Stimulated activated CD8-positive, alpha-beta memory T cell treated with anti-CD3 and anti-CD28 coated beads, Interleukin-15, amount 100 ng/mL, for 1 hour (primary cell): ENCODE results near the gene SOAT1.

Experiments
- DNase-seq: peaks from one replicate; pipeline ENCODE4 v3.0.0-alpha.2; 2020; ENCODE audit warnings: low read depth

Gene SOAT1

GRCh38 chr1:179305450-179305849 is 11.9 kb downstream of the SOAT1 start:
- no peak for DNase-seq

- no peak for DNase-seq
Measured at GRCh38 chr1:179310291-179310690, 16.7 kb downstream of the SOAT1 start.

- no peak for DNase-seq
Measured at GRCh38 chr1:179310721-179311120, 17.1 kb downstream of the SOAT1 start.

- DNase-seq: no peak
Measured at GRCh38 chr1:179311149-179311700, 17.6 kb downstream of the SOAT1 start.

GRCh38 chr1:179313004-179313403 is 19.4 kb downstream of the SOAT1 start:
- no peak for DNase-seq

GRCh38 chr1:179314928-179315327 is 21.3 kb downstream of the SOAT1 start:
- DNase-seq: no peak

- no peak for DNase-seq
Measured at GRCh38 chr1:179318491-179318890, 24.9 kb downstream of the SOAT1 start.

GRCh38 chr1:179321533-179322216 is 28.1 kb downstream of the SOAT1 start:
- no peak for DNase-seq

GRCh38 chr1:179322557-179322956 is 29.0 kb downstream of the SOAT1 start:
- DNase-seq: no peak

- no peak for DNase-seq
Measured at GRCh38 chr1:179323436-179323835, 29.8 kb downstream of the SOAT1 start.

GRCh38 chr1:179325836-179326235 is 32.2 kb downstream of the SOAT1 start:
- no peak for DNase-seq

GRCh38 chr1:179326746-179327145 is 33.1 kb downstream of the SOAT1 start:
- DNase-seq: no peak

- DNase-seq: no peak
Measured at GRCh38 chr1:179327196-179327595, 33.6 kb downstream of the SOAT1 start.

- no peak for DNase-seq
Measured at GRCh38 chr1:179327679-179328078, 34.1 kb downstream of the SOAT1 start.

- DNase-seq: no peak
Measured at GRCh38 chr1:179329862-179330261, 36.3 kb downstream of the SOAT1 start.

GRCh38 chr1:179334440-179334839 is 40.8 kb downstream of the SOAT1 start:
- DNase-seq: no peak

GRCh38 chr1:179337288-179337687 is 43.7 kb downstream of the SOAT1 start:
- no peak for DNase-seq

- DNase-seq: no peak
Measured at GRCh38 chr1:179337942-179338560, 44.5 kb downstream of the SOAT1 start.

- DNase-seq: no peak
Measured at GRCh38 chr1:179340918-179341317, 47.3 kb downstream of the SOAT1 start.

GRCh38 chr1:179341943-179342547 is 48.4 kb downstream of the SOAT1 start:
- no peak for DNase-seq

GRCh38 chr1:179342740-179343404 is 49.3 kb downstream of the SOAT1 start:
- no peak for DNase-seq

GRCh38 chr1:179351281-179351680 is 57.7 kb downstream of the SOAT1 start:
- no peak for DNase-seq

GRCh38 chr1:179352236-179352635 is 58.6 kb downstream of the SOAT1 start:
- DNase-seq: no peak
